Measurements from ENCODE around the gene CAMTA1. TPM values are rescaled to one million over a fixed set of nuclear protein-coding genes. Genes with fewer than 3 reads are reported as not detected.

CAMTA1 gene
- total and polyA plus RNA-seq, 8 donors: 42.8 to 213 (median 118) TPM

GRCh38 chr1:7236844-7237515 is 451.7 kb downstream of the CAMTA1 start:
- H3K9me3 ChIP-seq: no peaks in the 10 kb centered on the region
- TF ChIP-seq EP300 (IDR thresholded peaks at IDR 0.05): no peak
- TF ChIP-seq POLR2AphosphoS5 (IDR thresholded peaks at IDR 0.05): no peak
- TF ChIP-seq CTCF (IDR thresholded peaks at IDR 0.05): no peak
- TF ChIP-seq POLR2A (IDR thresholded peaks at IDR 0.05): no peak
- intact Hi-C loops (cut with DNase I; ENCODE audit: low total_unique reads): no loop called here
- H3K36me3 ChIP-seq: no peaks in the 10 kb centered on the region
- no peak overlapping the region for H3K27ac ChIP-seq
- no peak overlapping the region for H3K4me3 ChIP-seq
- DNase-seq: no peak
- H3K4me1 ChIP-seq: peaks cover 0 to 8% (median 2%) of the 10 kb centered on the region in 4 donors
- WGBS, 5 donors: 76 to 94% (median 86%) methylated on average over 6 of the region's 6 CpGs
- H3K27me3 ChIP-seq: no peaks in the 10 kb centered on the region

DNA sequence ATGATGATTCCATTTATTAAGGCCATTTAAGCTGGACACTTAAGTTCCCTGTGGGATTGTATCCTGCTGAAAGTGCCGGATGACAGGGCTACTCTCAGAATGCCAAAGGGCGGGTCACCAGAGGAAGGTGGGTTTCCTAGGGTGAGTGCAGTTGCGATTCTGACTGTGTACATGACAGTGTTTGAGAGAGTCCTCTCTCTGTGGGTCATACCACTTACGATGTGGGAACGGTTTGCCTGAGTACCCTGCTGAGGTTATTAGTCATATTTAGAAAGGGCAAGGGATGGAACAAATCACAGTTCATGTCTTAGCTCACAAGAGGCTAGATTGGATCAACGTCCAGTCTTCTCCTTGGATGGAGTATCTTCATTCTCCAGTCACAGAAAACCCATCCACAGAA is 461.9 kb downstream of the CAMTA1 start:
- no peak for DNase-seq
- Histone ChIP-seq H3K27ac (no peak overlapping the region), H3K4me1 (no peaks in the 10 kb centered on the region), H3K9me3 (no peaks in the 10 kb centered on the region), H3K36me3 (no peaks in the 10 kb centered on the region), H3K4me3 (no peak overlapping the region), H3K27me3 (no peaks in the 10 kb centered on the region)
- no peak for TF ChIP-seq POLR2AphosphoS5 (IDR thresholded peaks at IDR 0.05)
- no peak for TF ChIP-seq CTCF (IDR thresholded peaks at IDR 0.05)
- no peak for TF ChIP-seq EP300 (IDR thresholded peaks at IDR 0.05)
- no peak for TF ChIP-seq POLR2A (IDR thresholded peaks at IDR 0.05)
- intact Hi-C loops (cut with DNase I; ENCODE audit: low total_unique reads): no loop called here
- WGBS, 5 donors: 80 to 90% (median 85%) methylated on average over 6 of the region's 6 CpGs

DNA sequence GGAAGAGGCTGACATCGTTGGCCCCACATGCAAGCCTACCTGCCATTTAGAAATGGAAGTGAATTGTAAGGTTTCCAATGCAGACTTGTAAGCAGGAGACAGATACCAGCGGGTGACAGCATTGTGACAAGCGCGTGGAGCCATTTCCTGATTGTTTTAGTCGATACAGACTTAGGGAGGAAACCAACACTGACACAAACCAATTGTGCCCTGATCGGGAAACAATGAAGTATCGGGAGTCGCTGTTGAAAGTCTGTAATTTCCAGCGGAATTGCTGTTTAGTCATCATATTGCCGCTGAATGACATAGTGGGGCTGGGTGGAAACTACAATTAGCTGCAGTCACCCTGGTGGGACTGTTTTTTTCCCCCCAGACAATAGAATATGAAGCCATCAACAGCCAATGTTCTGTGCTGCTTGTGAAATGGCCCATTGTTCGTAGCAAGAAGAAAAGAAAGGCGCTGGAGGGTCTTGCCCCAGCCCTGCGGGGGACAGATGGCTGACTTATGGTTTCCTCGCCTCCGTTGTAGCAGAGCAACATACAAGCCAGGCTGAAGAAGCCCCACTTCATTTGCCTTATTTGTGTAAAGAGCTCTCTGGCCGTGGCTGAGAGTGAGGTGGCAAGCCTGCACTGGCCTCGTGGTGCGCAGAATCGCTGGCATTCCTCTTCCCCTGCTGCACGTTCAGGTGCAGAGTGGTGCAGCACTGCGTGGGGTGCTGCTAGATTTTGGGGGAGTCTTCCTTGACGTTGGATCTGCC is 462.7 kb downstream of the CAMTA1 start:
- TF ChIP-seq POLR2AphosphoS5 (IDR thresholded peaks at IDR 0.05) (no peak), CTCF (IDR thresholded peaks at IDR 0.05) (no peak), POLR2A (IDR thresholded peaks at IDR 0.05) (no peak), EP300 (IDR thresholded peaks at IDR 0.05) (no peak)
- Histone ChIP-seq H3K27me3 (no peaks in the 10 kb centered on the region), H3K4me3 (no peak overlapping the region), H3K9me3 (no peaks in the 10 kb centered on the region), H3K4me1 (no peaks in the 10 kb centered on the region), H3K27ac (no peak overlapping the region), H3K36me3 (no peaks in the 10 kb centered on the region)
- intact Hi-C loops (cut with DNase I; ENCODE audit: low total_unique reads): no loop called here
- 63 to 76% (median 74%) methylated on average over 22 of the region's 22 CpGs for WGBS, 5 donors
- no peak for DNase-seq

DNA sequence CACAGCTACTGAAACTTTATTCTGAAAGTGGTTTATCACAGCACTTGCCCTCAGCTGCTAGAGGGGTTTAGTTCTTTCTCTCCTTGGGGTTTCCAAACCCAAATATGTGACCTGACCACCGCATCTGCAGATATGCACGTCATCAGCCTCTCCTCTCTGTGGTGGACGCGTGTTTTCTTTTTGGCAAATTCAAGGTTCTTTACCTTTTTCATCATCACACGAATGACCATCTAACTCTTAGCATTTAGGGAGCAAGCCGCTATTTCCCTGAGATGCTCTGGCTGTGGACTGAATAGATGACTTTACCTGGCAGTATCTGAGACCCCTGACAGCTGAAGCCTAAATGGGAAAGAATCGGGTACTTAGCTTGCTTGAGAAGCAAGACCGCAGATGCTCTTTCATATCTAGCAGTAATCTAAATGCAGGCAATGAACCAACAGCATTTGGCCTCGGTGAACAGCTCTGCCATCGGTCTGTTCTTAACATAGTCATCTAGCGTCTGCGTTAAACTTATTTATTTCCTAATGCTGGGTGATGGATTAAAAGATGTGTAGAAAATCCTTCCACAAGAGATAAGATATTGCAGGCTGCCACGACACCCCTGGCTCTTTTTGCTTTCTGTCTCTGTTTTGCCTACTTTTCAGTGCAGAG is 463.4 kb downstream of the CAMTA1 start:
- intact Hi-C loops (cut with DNase I; ENCODE audit: low total_unique reads): no loop called here
- Histone ChIP-seq H3K27ac (no peak overlapping the region), H3K4me3 (no peak overlapping the region), H3K9me3 (no peaks in the 10 kb centered on the region), H3K27me3 (no peaks in the 10 kb centered on the region), H3K36me3 (no peaks in the 10 kb centered on the region), H3K4me1 (no peaks in the 10 kb centered on the region)
- WGBS, 5 donors: 84 to 88% (median 87%) methylated on average over 13 of the region's 13 CpGs
- TF ChIP-seq POLR2A (IDR thresholded peaks at IDR 0.05): no peak
- no peak for TF ChIP-seq CTCF (IDR thresholded peaks at IDR 0.05)
- TF ChIP-seq POLR2AphosphoS5 (IDR thresholded peaks at IDR 0.05): no peak
- no peak for TF ChIP-seq EP300 (IDR thresholded peaks at IDR 0.05)
- DNase-seq: no peak

Data from stomach (tissue), 9 donors.